Muscle layer of duodenum (tissue), 2 donors: ENCODE measurements around the gene DIS3.
"Not testable (repeated sequence)": the region's sequence is repeated elsewhere in the genome, so short reads cannot be mapped to it uniquely, and the experiment has no call there.

Experiments used
- H3K27ac ChIP-seq: one replicate; pipeline ENCODE4 v1.7.0; 2013; ENCODE audit warnings: mild to moderate bottlenecking, low read length
- H3K27me3 ChIP-seq: one replicate; pipeline ENCODE4 v1.7.0; 2013; ENCODE audit warnings: low read depth, mild to moderate bottlenecking, control low read depth, low read length
- H3K36me3 ChIP-seq, 2 donors: one replicate each; pipeline ENCODE4 v1.7.0; 2013; ENCODE audit warnings: low read length in 2 of 2, control low read depth in 1 of 2, mild to moderate bottlenecking in 1 of 2; ENCODE audit not compliant: insufficient read depth in 2 of 2, control insufficient read depth in 1 of 2
- H3K4me1 ChIP-seq, 2 donors: one replicate each; pipeline ENCODE4 v1.7.0; 2013; ENCODE audit warnings: low read length in 2 of 2, mild to moderate bottlenecking in 2 of 2, control low read depth in 1 of 2, moderate library complexity in 1 of 2; ENCODE audit not compliant: insufficient read depth in 2 of 2, control insufficient read depth in 1 of 2
- H3K4me3 ChIP-seq, 2 donors: one replicate each; pipeline ENCODE4 v1.7.0; 2013; ENCODE audit warnings: low read length in 2 of 2, low read depth in 1 of 2, mild to moderate bottlenecking in 1 of 2
- H3K9me3 ChIP-seq, 2 donors: one replicate each; pipeline ENCODE4 v1.7.0; 2013; ENCODE audit warnings: low read length in 2 of 2, control low read depth in 1 of 2, mild to moderate bottlenecking in 1 of 2; ENCODE audit not compliant: control insufficient read depth in 1 of 2
- donor health status: healthy.

The DIS3 gene

GRCh38 chr13:72792640-72793039 lies 10.9 kb upstream of the DIS3 start:
- Histone ChIP-seq H3K4me1 (no peaks in the 10 kb centered on the region), H3K4me3 (no peak overlapping the region), H3K27ac (no peak overlapping the region), H3K27me3 (no peaks in the 10 kb centered on the region), H3K36me3 (peaks cover 43 to 54% of the 10 kb centered on the region in 2 donors), H3K9me3 (no peaks in the 10 kb centered on the region)

- Histone ChIP-seq H3K27ac (no peak overlapping the region), H3K36me3 (peaks cover 18 to 32% of the 10 kb centered on the region in 2 donors), H3K4me3 (no peak overlapping the region), H3K9me3 (no peaks in the 10 kb centered on the region), H3K27me3 (no peaks in the 10 kb centered on the region), H3K4me1 (peaks cover 0 to 3% of the 10 kb centered on the region in 2 donors)
Observed at GRCh38 chr13:72788831-72789230, 7.1 kb upstream of the DIS3 start.

DNA sequence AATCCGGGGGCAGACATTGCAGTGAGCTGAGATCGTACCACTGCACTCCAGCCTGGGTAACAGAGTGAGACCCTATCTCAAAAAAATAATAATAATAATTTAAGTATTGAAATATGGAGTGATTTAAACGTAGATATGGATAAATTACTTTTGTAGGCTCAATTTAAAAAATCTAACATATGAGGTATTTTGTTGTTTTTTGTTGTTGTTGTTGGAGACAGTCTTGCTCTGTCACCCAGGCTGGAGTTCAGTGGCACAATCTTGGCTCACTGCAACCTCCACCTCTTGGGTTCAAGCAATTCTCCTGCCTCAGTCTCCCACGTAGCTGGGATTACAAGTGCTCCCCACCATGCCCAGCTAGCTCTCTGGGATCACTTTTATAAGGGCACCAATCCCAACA lies 3.0 kb upstream of the DIS3 start:
- not testable (repeated sequence) for H3K27ac ChIP-seq, H3K9me3 ChIP-seq, H3K27me3 ChIP-seq, H3K36me3 ChIP-seq, H3K4me3 ChIP-seq
- H3K4me1 ChIP-seq = peaks cover 3 to 23% of the 10 kb centered on the region in 2 donors

DNA sequence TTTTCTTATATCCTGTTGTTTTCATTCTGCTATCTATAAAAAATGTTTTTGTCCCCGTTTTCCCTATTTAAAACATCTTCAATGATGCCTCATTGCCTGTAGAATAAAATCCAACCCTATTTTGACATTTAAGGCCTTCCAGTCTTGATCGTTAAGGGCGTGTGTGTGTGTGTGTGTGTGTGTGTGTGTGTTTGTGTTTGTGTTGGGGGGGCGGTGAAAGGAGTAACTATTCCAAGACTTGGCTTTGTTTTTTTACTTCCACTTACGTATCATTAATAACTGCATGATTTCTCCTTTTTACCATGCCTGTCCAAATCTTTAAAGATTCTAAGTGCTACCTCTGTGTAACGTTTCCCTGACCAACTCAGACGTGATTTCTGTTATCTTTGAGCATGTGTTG lies 1.0 kb upstream of the DIS3 start:
- peak overlapping the region; percentile 91 for H3K27ac ChIP-seq
- no peaks in the 10 kb centered on the region for H3K27me3 ChIP-seq
- peaks cover 9 to 11% of the 10 kb centered on the region in 2 donors for H3K36me3 ChIP-seq
- peaks cover 3 to 34% of the 10 kb centered on the region in 2 donors for H3K4me1 ChIP-seq
- peak overlapping the region; percentile 98 for H3K4me3 ChIP-seq
- H3K9me3 ChIP-seq = no peaks in the 10 kb centered on the region

DNA sequence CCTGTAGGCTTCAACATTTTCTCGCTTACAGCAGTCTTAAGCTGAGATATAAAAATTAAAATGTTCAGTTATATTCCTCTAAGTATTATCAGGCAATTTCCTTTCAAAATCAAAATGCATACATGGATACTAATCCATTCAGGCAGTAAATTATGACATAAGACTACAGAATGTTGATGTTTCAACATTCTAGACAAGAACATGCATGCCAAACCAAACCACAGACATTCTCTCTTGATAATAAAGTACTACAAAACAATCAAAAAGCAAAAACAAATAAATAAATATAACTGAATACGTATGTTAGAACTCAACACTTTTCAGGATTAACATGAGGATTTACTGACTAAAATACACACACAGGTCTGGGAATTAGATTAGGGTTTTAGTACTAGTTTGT lies 7.7 kb downstream of the DIS3 start:
- H3K36me3 ChIP-seq = peaks cover 80 to 84% of the 10 kb centered on the region in 2 donors
- H3K9me3 ChIP-seq = no peaks in the 10 kb centered on the region
- H3K4me1 ChIP-seq = peaks cover 0 to 4% of the 10 kb centered on the region in 2 donors
- H3K4me3 ChIP-seq = no peak overlapping the region
- H3K27ac ChIP-seq = no peak overlapping the region
- no peaks in the 10 kb centered on the region for H3K27me3 ChIP-seq

GRCh38 chr13:72763411-72763810 lies 18.3 kb downstream of the DIS3 start:
- Histone ChIP-seq H3K27ac (no peak overlapping the region), H3K4me1 (no peaks in the 10 kb centered on the region), H3K36me3 (peaks cover 72 to 94% of the 10 kb centered on the region in 2 donors), H3K9me3 (no peaks in the 10 kb centered on the region), H3K27me3 (no peaks in the 10 kb centered on the region), H3K4me3 (no peak overlapping the region)

DNA sequence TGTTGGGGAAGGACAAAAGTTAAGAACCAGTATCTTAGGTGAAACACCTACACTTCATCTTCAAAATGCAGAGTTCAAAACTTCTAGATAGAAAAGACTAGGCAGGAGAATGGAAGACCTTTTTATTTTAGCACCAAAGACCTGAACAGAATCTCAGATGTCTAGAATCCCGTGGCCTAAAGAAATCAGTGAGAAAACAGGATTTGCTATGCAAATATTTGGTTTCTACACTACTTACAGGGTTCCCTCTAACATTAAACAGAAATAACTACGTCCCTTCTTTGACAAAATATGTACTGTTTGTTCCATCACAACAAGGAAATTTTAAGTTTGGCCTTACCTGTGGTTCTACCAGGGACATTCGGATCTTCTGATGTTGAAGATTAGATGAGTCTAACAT lies 21.5 kb downstream of the DIS3 start:
- no peak overlapping the region for H3K4me3 ChIP-seq
- no peaks in the 10 kb centered on the region for H3K9me3 ChIP-seq
- H3K27me3 ChIP-seq = no peaks in the 10 kb centered on the region
- H3K36me3 ChIP-seq = peaks cover 55 to 89% of the 10 kb centered on the region in 2 donors
- no peak overlapping the region for H3K27ac ChIP-seq
- no peaks in the 10 kb centered on the region for H3K4me1 ChIP-seq

GRCh38 chr13:72757792-72758535 lies 23.7 kb downstream of the DIS3 start:
- H3K4me1 ChIP-seq = no peaks in the 10 kb centered on the region
- no peaks in the 10 kb centered on the region for H3K9me3 ChIP-seq
- H3K27ac ChIP-seq = no peak overlapping the region
- peaks cover 45 to 79% of the 10 kb centered on the region in 2 donors for H3K36me3 ChIP-seq
- H3K27me3 ChIP-seq = no peaks in the 10 kb centered on the region
- H3K4me3 ChIP-seq = no peak overlapping the region

DNA sequence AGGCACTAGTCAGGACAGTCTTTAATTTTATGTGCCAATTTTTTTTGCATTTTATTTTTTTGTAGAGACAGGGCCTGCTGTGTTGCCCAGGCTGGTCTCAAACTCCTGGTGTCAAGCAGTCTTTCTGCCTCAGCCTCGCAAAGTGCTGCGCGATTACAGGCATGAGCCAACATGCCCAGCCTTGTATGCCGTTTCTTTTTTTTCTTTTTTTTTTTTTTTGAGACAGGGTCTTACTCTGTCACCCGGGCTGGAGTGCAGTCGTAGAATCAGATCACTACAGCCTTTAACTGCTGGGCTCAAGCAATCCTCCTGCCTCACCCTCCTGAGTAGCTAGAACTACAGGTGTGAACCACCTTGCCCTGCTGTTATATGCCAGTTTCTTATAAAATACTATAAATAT lies 27.6 kb downstream of the DIS3 start:
- no peaks in the 10 kb centered on the region for H3K9me3 ChIP-seq
- no peaks in the 10 kb centered on the region for H3K4me1 ChIP-seq
- no peak overlapping the region for H3K4me3 ChIP-seq
- H3K27me3 ChIP-seq = no peaks in the 10 kb centered on the region
- H3K27ac ChIP-seq = no peak overlapping the region
- H3K36me3 ChIP-seq = peaks cover 29 to 53% of the 10 kb centered on the region in 2 donors

GRCh38 chr13:72751220-72751619 lies 30.5 kb downstream of the DIS3 start:
- Histone ChIP-seq H3K27me3 (no peaks in the 10 kb centered on the region), H3K4me3 (no peak overlapping the region), H3K4me1 (no peaks in the 10 kb centered on the region), H3K36me3 (peaks cover 28 to 36% of the 10 kb centered on the region in 2 donors), H3K9me3 (no peaks in the 10 kb centered on the region), H3K27ac (no peak overlapping the region)

GRCh38 chr13:72745260-72745659 lies 36.4 kb downstream of the DIS3 start:
- H3K27ac ChIP-seq = no peak overlapping the region
- peaks cover 14 to 30% of the 10 kb centered on the region in 2 donors for H3K36me3 ChIP-seq
- H3K4me3 ChIP-seq = no peak overlapping the region
- H3K4me1 ChIP-seq = no peaks in the 10 kb centered on the region
- no peaks in the 10 kb centered on the region for H3K9me3 ChIP-seq
- no peaks in the 10 kb centered on the region for H3K27me3 ChIP-seq

DNA sequence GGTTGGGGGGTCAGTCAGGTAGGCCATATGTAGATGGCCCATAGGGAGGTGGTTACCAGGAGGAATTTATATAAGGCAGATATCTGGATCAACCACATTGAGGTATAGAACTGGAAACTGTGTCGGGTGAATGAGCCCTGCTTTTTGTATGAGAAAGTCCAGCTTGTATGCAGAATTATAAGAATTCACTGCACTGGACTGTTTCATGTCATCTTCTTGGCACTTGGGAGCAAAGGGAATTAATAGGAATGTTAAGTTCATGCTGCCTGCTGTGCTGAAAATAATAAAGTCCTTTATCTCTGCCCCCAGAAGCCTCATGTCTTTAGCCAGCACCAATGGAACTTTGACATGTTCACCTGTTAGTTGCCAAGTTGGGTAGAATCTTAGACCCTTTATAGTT lies 41.7 kb downstream of the DIS3 start:
- no peak overlapping the region for H3K27ac ChIP-seq
- no peaks in the 10 kb centered on the region for H3K27me3 ChIP-seq
- H3K36me3 ChIP-seq = peaks cover 8 to 17% of the 10 kb centered on the region in 2 donors
- H3K4me3 ChIP-seq = no peak overlapping the region
- peaks cover 0 to 7% of the 10 kb centered on the region in 2 donors for H3K4me1 ChIP-seq
- H3K9me3 ChIP-seq = no peaks in the 10 kb centered on the region
